Hepatocyte (in vitro differentiated cells): ENCODE data around the gene ZNF514.

Experiments
- EZH2 ChIP-seq: fragments of 200-600 bp; sonication (generic); IDR thresholded peaks from 2 replicates; pipeline ENCODE4 v1.6.1; 2016; ENCODE audit warnings: antibody characterized with exemption, mild to moderate bottlenecking, borderline replicate concordance
- EZH2phosphoT487 ChIP-seq: fragments of 200-600 bp; sonication (generic); IDR thresholded peaks from one replicate; pipeline ENCODE4 v1.6.1; 2018; ENCODE audit warnings: antibody characterized with exemption, mild to moderate bottlenecking, low read depth, moderate library complexity; ENCODE audit not compliant: unreplicated experiment, severe bottlenecking
- TF ChIP-seq, protein P1 (sequence below): fragments of 200-600 bp; sonication (generic); IDR thresholded peaks from 2 replicates; pipeline ENCODE4 v1.5.1; 2016; ENCODE audit warnings: antibody characterized with exemption, mild to moderate bottlenecking; ENCODE audit not compliant: poor library complexity

DNA sequence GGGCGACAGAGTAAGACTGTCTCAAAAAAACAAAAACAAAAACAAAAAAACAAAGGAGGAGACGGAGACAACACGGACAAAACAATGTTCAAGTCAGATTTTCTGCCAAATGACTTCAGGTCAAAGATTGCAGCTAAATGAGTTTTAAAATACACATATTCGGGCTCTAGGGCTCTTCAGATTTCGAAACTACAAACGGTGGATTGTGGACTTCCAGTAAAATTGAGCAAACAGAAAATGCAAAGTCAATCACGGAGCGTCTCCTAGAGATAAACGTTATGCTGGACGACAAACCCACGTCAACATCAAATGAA, 38.6 kb downstream of the ZNF514 start:
- TF ChIP-seq EZH2phosphoT487 (no peak), EZH2 (no peak)
- TF ChIP-seq, protein P1, sequence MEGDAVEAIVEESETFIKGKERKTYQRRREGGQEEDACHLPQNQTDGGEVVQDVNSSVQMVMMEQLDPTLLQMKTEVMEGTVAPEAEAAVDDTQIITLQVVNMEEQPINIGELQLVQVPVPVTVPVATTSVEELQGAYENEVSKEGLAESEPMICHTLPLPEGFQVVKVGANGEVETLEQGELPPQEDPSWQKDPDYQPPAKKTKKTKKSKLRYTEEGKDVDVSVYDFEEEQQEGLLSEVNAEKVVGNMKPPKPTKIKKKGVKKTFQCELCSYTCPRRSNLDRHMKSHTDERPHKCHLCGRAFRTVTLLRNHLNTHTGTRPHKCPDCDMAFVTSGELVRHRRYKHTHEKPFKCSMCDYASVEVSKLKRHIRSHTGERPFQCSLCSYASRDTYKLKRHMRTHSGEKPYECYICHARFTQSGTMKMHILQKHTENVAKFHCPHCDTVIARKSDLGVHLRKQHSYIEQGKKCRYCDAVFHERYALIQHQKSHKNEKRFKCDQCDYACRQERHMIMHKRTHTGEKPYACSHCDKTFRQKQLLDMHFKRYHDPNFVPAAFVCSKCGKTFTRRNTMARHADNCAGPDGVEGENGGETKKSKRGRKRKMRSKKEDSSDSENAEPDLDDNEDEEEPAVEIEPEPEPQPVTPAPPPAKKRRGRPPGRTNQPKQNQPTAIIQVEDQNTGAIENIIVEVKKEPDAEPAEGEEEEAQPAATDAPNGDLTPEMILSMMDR, result no peak
